Uterus (tissue), 4 donors: Measurements from ENCODE around the gene TRAPPC6A. TPM values are rescaled to one million over a fixed set of nuclear protein-coding genes. Genes with fewer than 3 reads are reported as not detected.

Experiments
- DNase-seq, 2 donors: peaks; one replicate each; pipeline ENCODE4 v3.0.0-alpha.2; 2019 to 2020
- H3K27ac ChIP-seq, 2 donors: fragments of 200-600 bp; sonication (generic); 1 replicate in 1 of 2; 2 replicates in 1 of 2; pipeline ENCODE4 v1.5.1; 2016 to 2018
- H3K27me3 ChIP-seq, 2 donors: fragments of 200-600 bp; sonication (generic); one replicate each; pipeline ENCODE4 v1.5.1; 2018 to 2019; ENCODE audit warnings: control low read depth in 1 of 2
- H3K36me3 ChIP-seq, 2 donors: fragments of 200-600 bp; sonication (generic); one replicate each; pipeline ENCODE4 v1.5.1; 2019; ENCODE audit warnings: control low read depth in 1 of 2
- H3K4me1 ChIP-seq, 2 donors: fragments of 200-600 bp; sonication (generic); one replicate each; pipeline ENCODE4 v1.5.1; 2018 to 2019; ENCODE audit warnings: control low read depth in 1 of 2
- H3K4me3 ChIP-seq, 2 donors: fragments of 200-600 bp; sonication (generic); 1 replicate in 1 of 2; 2 replicates in 1 of 2; pipeline ENCODE4 v1.5.1; 2018 to 2019; ENCODE audit warnings: mild to moderate bottlenecking in 1 of 2
- H3K9me3 ChIP-seq, 2 donors: fragments of 200-600 bp; sonication (generic); one replicate each; pipeline ENCODE4 v1.5.1; 2019; ENCODE audit warnings: control low read depth in 1 of 2
- CTCF ChIP-seq, 4 experiments: fragments of 200-600 bp in 2 of 4; fragments of 450-650 bp in 2 of 4; sonication (generic) in 2 of 4; IDR thresholded peaks; one replicate each; pipeline ENCODE4 v1.5.1; 2016 to 2019; ENCODE audit warnings: antibody characterized with exemption in 4 of 4, mild to moderate bottlenecking in 2 of 4, moderate library complexity in 1 of 4
- POLR2A ChIP-seq, 2 donors: fragments of 450-650 bp; IDR thresholded peaks; one replicate each; pipeline ENCODE4 v1.6.1; 2016; ENCODE audit warnings: antibody characterized with exemption in 2 of 2, mild to moderate bottlenecking in 1 of 2, moderate library complexity in 1 of 2
- intact Hi-C: fragments of 100-400 bp; cut with DNase I; formaldehyde crosslinking; loops from one replicate; pipeline ENCODE4 v1.15.1; 2023; ENCODE audit warnings: low total_unique reads
- total RNA-seq, 4 donors: library from RNA; depleted of rRNA in 3 of 4; stranded (reverse); fragments of >200 nt in 3 of 4; gene quantifications; one replicate each; pipeline versions ENCODE4 v1.1.0 to v1.2.4, GENCODE V29; 2014 to 2023
- donor health status: DM: yes; HTN: yes; CAD: no.

The TRAPPC6A gene
- total RNA-seq, 4 donors from 2014 or later, result 4.1 to 25.9 (median 16.5) TPM

- intact Hi-C loops, result no loop called here
Measured at GRCh38 chr19:45118106-45118505, 59.9 kb downstream of the TRAPPC6A start.

GRCh38 chr19:45117671-45118070, 60.4 kb downstream of the TRAPPC6A start:
- H3K4me1 ChIP-seq, result no peaks in the 10 kb centered on the region
- intact Hi-C loops, result no loop called here
- TF ChIP-seq CTCF (IDR thresholded peaks at IDR 0.05) (no peak), POLR2A (IDR thresholded peaks at IDR 0.05) (no peak)

More at GRCh38 chr19:45118106-45118505, 59.9 kb downstream of the TRAPPC6A start:
- no peak overlapping the region for H3K4me3 ChIP-seq
- no peaks in the 10 kb centered on the region for H3K4me1 ChIP-seq
- no peaks in the 10 kb centered on the region for H3K27me3 ChIP-seq
- H3K9me3 ChIP-seq, result no peaks in the 10 kb centered on the region
- no peak overlapping the region for H3K27ac ChIP-seq
- no peaks in the 10 kb centered on the region for H3K36me3 ChIP-seq
- TF ChIP-seq CTCF (IDR thresholded peaks at IDR 0.05) (no peak), POLR2A (IDR thresholded peaks at IDR 0.05) (no peak)
- DNase-seq, result no peak

GRCh38 chr19:45117167-45117594, 60.9 kb downstream of the TRAPPC6A start:
- Histone ChIP-seq H3K4me1 (no peaks in the 10 kb centered on the region), H3K9me3 (no peaks in the 10 kb centered on the region), H3K4me3 (no peak overlapping the region), H3K27me3 (no peaks in the 10 kb centered on the region), H3K27ac (no peak overlapping the region), H3K36me3 (no peaks in the 10 kb centered on the region)
- TF ChIP-seq POLR2A (IDR thresholded peaks at IDR 0.05) (no peak), CTCF (IDR thresholded peaks at IDR 0.05) (no peak)
- no peak for DNase-seq
- intact Hi-C loops, result no loop called here

More at GRCh38 chr19:45117671-45118070, 60.4 kb downstream of the TRAPPC6A start:
- no peak overlapping the region for H3K27ac ChIP-seq
- no peaks in the 10 kb centered on the region for H3K9me3 ChIP-seq
- no peaks in the 10 kb centered on the region for H3K36me3 ChIP-seq
- no peak overlapping the region for H3K4me3 ChIP-seq
- no peaks in the 10 kb centered on the region for H3K27me3 ChIP-seq
- no peak for DNase-seq

GRCh38 chr19:45115809-45116615, 62.0 kb downstream of the TRAPPC6A start:
- no peaks in the 10 kb centered on the region for H3K9me3 ChIP-seq
- intact Hi-C loops, result no loop called here
- no peak for DNase-seq
- no peaks in the 10 kb centered on the region for H3K36me3 ChIP-seq
- no peak overlapping the region for H3K27ac ChIP-seq
- no peaks in the 10 kb centered on the region for H3K27me3 ChIP-seq
- H3K4me3 ChIP-seq, result no peak overlapping the region
- no peaks in the 10 kb centered on the region for H3K4me1 ChIP-seq
- TF ChIP-seq CTCF (IDR thresholded peaks at IDR 0.05) (no peak), POLR2A (IDR thresholded peaks at IDR 0.05) (no peak)

GRCh38 chr19:45114116-45114515, 63.9 kb downstream of the TRAPPC6A start:
- Histone ChIP-seq H3K4me3 (no peak overlapping the region), H3K9me3 (no peaks in the 10 kb centered on the region), H3K4me1 (no peaks in the 10 kb centered on the region), H3K27ac (no peak overlapping the region), H3K36me3 (no peaks in the 10 kb centered on the region), H3K27me3 (no peaks in the 10 kb centered on the region)
- TF ChIP-seq POLR2A (IDR thresholded peaks at IDR 0.05) (no peak), CTCF (IDR thresholded peaks at IDR 0.05) (no peak)
- DNase-seq, result no peak
- intact Hi-C loops, result no loop called here
